VCaP (cell line): ENCODE results near the gene LRRC4.

Experiments
- H3K27ac ChIP-seq: fragments of 450-650 bp; 2 replicates; pipeline ENCODE4 v1.5.1; 2017
- CTCF ChIP-seq: fragments of 450-650 bp; conservative IDR thresholded peaks from 2 replicates; pipeline ENCODE4 v1.5.1; 2017; ENCODE audit warnings: mild to moderate bottlenecking, moderate library complexity

LRRC4 gene

GRCh38 chr7:127986581-127987521, 44.4 kb downstream of the LRRC4 start:
- no peak overlapping the region for H3K27ac ChIP-seq
- no peak for TF ChIP-seq CTCF

GRCh38 chr7:127983804-127984332, 47.4 kb downstream of the LRRC4 start:
- H3K27ac ChIP-seq: no peak overlapping the region
- TF ChIP-seq CTCF: no peak

- no peak overlapping the region for H3K27ac ChIP-seq
- no peak for TF ChIP-seq CTCF
Measured at GRCh38 chr7:127981965-127982364, 49.3 kb downstream of the LRRC4 start.

GRCh38 chr7:127980901-127981300, 50.3 kb downstream of the LRRC4 start:
- no peak overlapping the region for H3K27ac ChIP-seq
- TF ChIP-seq CTCF: no peak

- TF ChIP-seq CTCF: no peak
- H3K27ac ChIP-seq: no peak overlapping the region
Measured at GRCh38 chr7:127979728-127980126, 51.5 kb downstream of the LRRC4 start.

GRCh38 chr7:127979113-127979727, 52.0 kb downstream of the LRRC4 start:
- TF ChIP-seq CTCF: no peak
- no peak overlapping the region for H3K27ac ChIP-seq

- H3K27ac ChIP-seq: no peak overlapping the region
Measured at GRCh38 chr7:127978421-127978820, 52.8 kb downstream of the LRRC4 start.

More at GRCh38 chr7:127978421-127978820, 52.8 kb downstream of the LRRC4 start:
- no peak for TF ChIP-seq CTCF
